Mesendoderm (in vitro differentiated cells): Measurements from ENCODE around the gene F2R.

Experiments
- DNase-seq: peaks from one replicate; pipeline ENCODE4 v3.0.0; 2013
- H2AK5ac ChIP-seq: 2 replicates; pipeline ENCODE4 v1.6.1; 2013; ENCODE audit warnings: low read length, inconsistent platforms
- H2BK120ac ChIP-seq: 2 replicates; pipeline ENCODE4 v1.6.1; 2013; ENCODE audit warnings: low read depth, mild to moderate bottlenecking, low read length, moderate library complexity, mixed read lengths
- H2BK15ac ChIP-seq: replicated peaks from 2 replicates; pipeline ENCODE4 v1.6.1; 2013; ENCODE audit warnings: low read depth, mild to moderate bottlenecking, moderate library complexity
- H2BK5ac ChIP-seq: 2 replicates; pipeline ENCODE4 v1.6.1; 2013; ENCODE audit warnings: low read length, inconsistent platforms
- H3K18ac ChIP-seq: 2 replicates; pipeline ENCODE4 v1.6.1; 2013; ENCODE audit warnings: mild to moderate bottlenecking, low read length, mixed read lengths
- H3K23ac ChIP-seq: one replicate; pipeline ENCODE4 v1.6.1; 2013; ENCODE audit warnings: low read length
- H3K27ac ChIP-seq: 2 replicates; pipeline ENCODE4 v1.5.1; 2013; ENCODE audit warnings: low read depth, mild to moderate bottlenecking, inconsistent platforms, low read length, moderate library complexity
- H3K27me3 ChIP-seq: 2 replicates; pipeline ENCODE4 v1.6.1; 2013; ENCODE audit warnings: low read length, control low read depth, mild to moderate bottlenecking, inconsistent platforms; ENCODE audit not compliant: insufficient read depth, poor library complexity
- H3K36me3 ChIP-seq: 2 replicates; pipeline ENCODE4 v1.6.1; 2013; ENCODE audit warnings: low read length, inconsistent platforms; ENCODE audit not compliant: control insufficient read depth, insufficient read depth
- H3K4ac ChIP-seq: one replicate; pipeline ENCODE4 v1.6.1; 2013; ENCODE audit warnings: low read depth, mild to moderate bottlenecking, low read length, moderate library complexity
- H3K4me1 ChIP-seq: 2 replicates; pipeline ENCODE4 v1.6.1; 2013; ENCODE audit warnings: low read depth, low read length, inconsistent platforms; ENCODE audit not compliant: control insufficient read depth
- H3K4me2 ChIP-seq: 2 replicates; pipeline ENCODE4 v1.6.1; 2013; ENCODE audit warnings: low read length
- H3K4me3 ChIP-seq: 2 replicates; pipeline ENCODE4 v1.5.1; 2013; ENCODE audit warnings: mild to moderate bottlenecking, low read length
- H3K56ac ChIP-seq: one replicate; pipeline ENCODE4 v1.6.1; 2013; ENCODE audit warnings: low read length
- H3K79me1 ChIP-seq: 2 replicates; pipeline ENCODE4 v1.6.1; 2013; ENCODE audit warnings: low read length, inconsistent platforms
- H3K79me2 ChIP-seq: 2 replicates; pipeline ENCODE4 v1.6.1; 2013; ENCODE audit warnings: mild to moderate bottlenecking, low read length; ENCODE audit not compliant: control insufficient read depth, insufficient read depth
- H3K9ac ChIP-seq: 2 replicates; pipeline ENCODE4 v1.6.1; 2013; ENCODE audit warnings: low read length, inconsistent platforms
- H4K5ac ChIP-seq: one replicate; pipeline ENCODE4 v1.6.1; 2013; ENCODE audit warnings: low read length
- H4K8ac ChIP-seq: one replicate; pipeline ENCODE4 v1.6.1; 2013; ENCODE audit warnings: low read depth, mild to moderate bottlenecking, control low read depth, low read length, moderate library complexity
- WGBS: extraction: QIAGEN DNeasy Blood & Tissue Kit; methylation state at CpG from one replicate; pipeline ENCODE4 v1.1.7; 2013; ENCODE audit warnings: low lambda C conversion rate, missing lambda C conversion rate; ENCODE audit not compliant: insufficient coverage; ENCODE audit errors: extremely low coverage; 5-methylcytosine and 5-hydroxymethylcytosine counted together

F2R gene

DNA sequence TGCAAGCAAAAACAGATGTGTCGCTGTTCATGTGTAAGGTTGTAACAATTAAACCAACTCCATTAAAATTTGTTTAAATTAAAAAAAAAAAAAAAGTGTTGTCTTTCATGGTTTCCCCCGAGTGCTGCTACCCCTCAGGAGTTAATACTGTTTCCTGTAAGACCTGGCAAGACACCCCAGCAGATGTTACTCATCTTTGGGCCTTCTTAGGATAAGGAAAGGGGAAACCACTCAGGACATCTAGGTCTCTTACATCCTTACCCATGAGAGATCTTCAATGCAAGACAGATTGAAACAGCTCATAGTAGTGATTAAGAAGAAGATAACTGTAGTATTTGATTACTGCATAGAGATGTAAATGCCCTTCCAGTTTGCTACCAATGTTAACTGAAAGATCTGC is 33.5 kb upstream of the F2R start:
- no peak overlapping the region for H3K27ac ChIP-seq
- H3K23ac ChIP-seq: no peak overlapping the region
- H3K4ac ChIP-seq: no peak overlapping the region
- H3K36me3 ChIP-seq: no peaks in the 10 kb centered on the region
- H4K8ac ChIP-seq: no peak overlapping the region
- no peak overlapping the region for H2BK120ac ChIP-seq
- no peak for DNase-seq
- H3K18ac ChIP-seq: no peak overlapping the region
- H2BK5ac ChIP-seq: no peak overlapping the region
- no peaks in the 10 kb centered on the region for H3K79me1 ChIP-seq
- no peaks in the 10 kb centered on the region for H3K4me1 ChIP-seq
- H3K4me2 ChIP-seq: no peak overlapping the region
- H3K9ac ChIP-seq: no peak overlapping the region
- H3K79me2 ChIP-seq: no peaks in the 10 kb centered on the region
- no peak overlapping the region for H3K56ac ChIP-seq
- no peaks in the 10 kb centered on the region for H3K27me3 ChIP-seq
- no peak overlapping the region for H4K5ac ChIP-seq
- no CpG with 5 or more reads among the region's 2 CpGs for WGBS
- H3K4me3 ChIP-seq: no peak overlapping the region
- H2BK15ac ChIP-seq: no peak overlapping the region
- no peak overlapping the region for H2AK5ac ChIP-seq

DNA sequence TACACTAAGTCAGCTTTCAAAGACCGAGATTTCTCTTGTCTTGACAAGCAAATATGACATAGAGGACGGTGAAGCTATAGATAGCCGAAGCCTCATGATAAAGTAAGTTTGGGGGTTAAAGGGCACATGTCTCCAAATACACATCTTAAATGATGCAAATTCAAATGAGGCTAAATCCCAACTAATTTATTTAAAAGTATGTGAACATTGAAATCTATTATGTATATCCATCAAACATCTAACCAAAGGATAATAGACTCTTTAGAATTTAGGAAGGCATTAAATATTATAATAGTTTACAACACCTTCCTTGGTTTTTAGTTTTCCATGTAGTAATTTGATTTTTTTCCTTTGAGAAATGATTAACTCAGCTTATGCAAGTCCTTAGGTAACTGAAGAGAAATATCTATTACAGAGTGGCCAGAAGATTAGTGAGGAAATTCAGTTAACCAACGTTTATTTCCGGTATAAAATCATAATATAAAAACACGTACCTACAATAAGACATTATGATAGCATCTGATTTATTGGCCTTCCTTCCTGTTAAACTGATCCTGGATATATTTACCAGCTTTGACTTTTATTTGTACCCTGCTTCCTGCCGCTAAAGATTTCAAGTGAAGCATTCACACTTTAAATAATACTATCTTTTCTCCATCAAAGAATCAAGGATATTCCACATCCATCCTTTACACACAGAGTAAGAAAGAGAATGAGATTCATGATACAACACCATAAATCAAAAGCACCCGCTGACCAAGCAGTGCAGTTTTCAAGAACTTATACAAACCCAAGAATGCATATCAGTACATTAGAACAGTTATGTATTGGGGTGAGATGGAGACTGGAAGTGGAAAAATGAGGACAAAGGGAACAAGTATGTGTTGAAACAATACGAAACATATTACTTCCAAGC is 31.9 kb upstream of the F2R start:
- H2BK5ac ChIP-seq: no peak overlapping the region
- no peak for DNase-seq
- no CpG with 5 or more reads among the region's 9 CpGs for WGBS
- no peak overlapping the region for H4K5ac ChIP-seq
- no peak overlapping the region for H4K8ac ChIP-seq
- no peak overlapping the region for H3K56ac ChIP-seq
- H3K79me2 ChIP-seq: no peaks in the 10 kb centered on the region
- H3K9ac ChIP-seq: no peak overlapping the region
- no peaks in the 10 kb centered on the region for H3K79me1 ChIP-seq
- H2BK15ac ChIP-seq: no peak overlapping the region
- H3K36me3 ChIP-seq: no peaks in the 10 kb centered on the region
- no peak overlapping the region for H2BK120ac ChIP-seq
- no peak overlapping the region for H3K27ac ChIP-seq
- H3K23ac ChIP-seq: no peak overlapping the region
- H3K4me2 ChIP-seq: no peak overlapping the region
- H3K27me3 ChIP-seq: no peaks in the 10 kb centered on the region
- no peak overlapping the region for H3K4me3 ChIP-seq
- H3K4me1 ChIP-seq: no peaks in the 10 kb centered on the region
- no peak overlapping the region for H2AK5ac ChIP-seq
- H3K4ac ChIP-seq: no peak overlapping the region
- H3K18ac ChIP-seq: no peak overlapping the region

DNA sequence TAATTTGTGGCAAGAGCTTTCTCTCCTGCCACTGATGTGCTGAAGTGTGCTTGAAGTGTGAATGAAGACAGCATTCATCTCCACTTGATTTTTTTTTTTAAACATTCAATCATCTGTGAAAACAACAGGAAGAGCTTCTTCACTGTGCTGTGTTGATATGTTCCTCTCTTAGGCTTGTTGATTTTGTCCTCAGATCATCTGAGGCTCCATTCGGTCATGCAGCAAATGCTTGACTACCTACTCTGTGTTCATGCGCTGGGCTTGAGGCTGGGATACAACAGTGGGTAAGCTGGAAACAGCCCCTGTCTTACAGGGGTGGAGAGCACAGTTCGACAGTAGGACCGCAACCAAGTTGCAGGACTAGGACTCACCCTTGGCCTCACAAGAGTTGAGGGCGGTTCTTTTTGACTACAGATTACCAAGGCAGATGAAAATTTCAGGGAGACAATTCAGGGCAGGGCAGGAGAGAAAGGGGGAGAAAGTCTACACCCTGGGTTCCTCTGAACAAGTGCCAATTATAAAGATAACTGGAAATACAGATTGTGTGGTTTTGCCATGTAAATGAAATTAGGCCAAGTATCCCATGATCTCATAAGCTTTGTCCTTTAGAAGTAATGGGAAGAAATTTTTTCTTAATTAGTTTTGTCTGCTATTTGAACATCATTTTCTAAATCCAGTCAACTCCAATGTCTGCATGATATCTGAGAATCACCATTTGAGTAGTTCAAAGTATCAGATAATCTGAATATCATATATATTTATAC is 31.0 kb upstream of the F2R start:
- Histone ChIP-seq H3K27me3 (no peaks in the 10 kb centered on the region), H2AK5ac (no peak overlapping the region), H3K18ac (no peak overlapping the region), H3K4me1 (no peaks in the 10 kb centered on the region), H3K79me2 (no peaks in the 10 kb centered on the region), H3K23ac (no peak overlapping the region), H3K36me3 (no peaks in the 10 kb centered on the region), H2BK15ac (no peak overlapping the region), H3K4ac (no peak overlapping the region), H3K27ac (no peak overlapping the region), H3K4me2 (no peak overlapping the region), H2BK120ac (no peak overlapping the region), H3K9ac (no peak overlapping the region), H2BK5ac (no peak overlapping the region), H4K5ac (no peak overlapping the region), H3K56ac (no peak overlapping the region), H3K79me1 (no peaks in the 10 kb centered on the region), H4K8ac (no peak overlapping the region), H3K4me3 (no peak overlapping the region)
- WGBS: no CpG with 5 or more reads among the region's 5 CpGs
- no peak for DNase-seq

DNA sequence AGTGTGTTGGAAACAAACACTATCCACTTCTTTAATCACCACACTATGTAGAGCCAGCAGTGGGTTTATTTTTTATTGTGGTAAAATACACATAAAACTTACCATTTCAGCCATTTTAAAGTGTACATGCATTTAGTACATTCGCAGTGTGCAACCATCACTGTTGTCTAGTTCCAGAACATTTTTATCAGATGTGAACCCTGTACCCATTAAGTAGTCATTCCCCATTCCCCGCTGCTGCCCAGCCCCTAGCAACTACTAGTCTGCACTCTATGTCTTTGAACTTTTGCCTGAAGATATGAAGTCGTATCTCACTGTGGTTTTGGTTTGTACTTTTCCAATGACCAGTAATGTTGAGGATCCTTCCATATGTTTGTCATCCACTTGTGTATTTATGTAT is 30.2 kb upstream of the F2R start:
- Histone ChIP-seq H2BK5ac (no peak overlapping the region), H3K18ac (no peak overlapping the region), H2AK5ac (no peak overlapping the region), H3K27me3 (no peaks in the 10 kb centered on the region), H3K56ac (no peak overlapping the region), H3K79me2 (no peaks in the 10 kb centered on the region), H3K4ac (no peak overlapping the region), H3K4me2 (no peak overlapping the region), H4K5ac (no peak overlapping the region), H3K4me1 (no peaks in the 10 kb centered on the region), H3K4me3 (no peak overlapping the region), H3K27ac (no peak overlapping the region), H3K9ac (no peak overlapping the region), H3K23ac (no peak overlapping the region), H2BK15ac (no peak overlapping the region), H4K8ac (no peak overlapping the region), H3K36me3 (no peaks in the 10 kb centered on the region), H3K79me1 (no peaks in the 10 kb centered on the region), H2BK120ac (no peak overlapping the region)
- no peak for DNase-seq
- WGBS: no CpG with 5 or more reads among the region's 3 CpGs

DNA sequence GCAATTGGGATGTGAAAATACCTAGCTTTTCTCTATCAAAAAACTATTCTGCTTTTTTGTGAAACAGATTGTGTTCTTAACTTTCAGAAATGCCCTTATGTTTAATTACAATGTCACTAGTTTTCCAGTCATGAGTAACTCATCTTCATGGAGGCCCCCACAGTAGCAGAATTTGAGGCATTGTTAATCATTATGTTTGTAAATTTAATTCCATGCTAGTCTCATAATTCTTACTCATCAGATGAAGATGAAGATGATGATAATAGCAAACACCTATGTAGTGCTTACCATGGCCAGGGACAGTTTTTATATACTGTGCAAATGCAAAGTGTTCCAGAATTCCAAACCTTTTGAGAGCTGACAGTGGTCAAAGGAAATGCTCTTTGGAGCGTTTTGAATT is 27.7 kb upstream of the F2R start:
- Histone ChIP-seq H3K79me2 (no peaks in the 10 kb centered on the region), H3K23ac (no peak overlapping the region), H4K8ac (no peak overlapping the region), H2BK15ac (no peak overlapping the region), H3K18ac (no peak overlapping the region), H3K56ac (no peak overlapping the region), H4K5ac (no peak overlapping the region), H3K27ac (no peak overlapping the region), H3K4me1 (no peaks in the 10 kb centered on the region), H2AK5ac (no peak overlapping the region), H3K4me2 (no peak overlapping the region), H3K4ac (no peak overlapping the region), H3K9ac (no peak overlapping the region), H2BK120ac (no peak overlapping the region), H3K79me1 (no peaks in the 10 kb centered on the region), H3K4me3 (no peak overlapping the region), H3K27me3 (no peaks in the 10 kb centered on the region), H2BK5ac (no peak overlapping the region), H3K36me3 (no peaks in the 10 kb centered on the region)
- WGBS: no CpG with 5 or more reads among the region's 1 CpG
- DNase-seq: no peak
